Suprapubic skin (tissue), 3 donors: ENCODE results near the gene PRXL2A.

Experiments
- POLR2AphosphoS5 ChIP-seq, 3 donors: sonication (generic); formaldehyde crosslinking; IDR thresholded peaks; one replicate each; pipeline ENCODE4 v1.6.1; 2017; ENCODE audit warnings: antibody characterized with exemption in 3 of 3
- TF ChIP-seq, protein P1 (sequence below), 2 donors: fragments of 200-600 bp in 1 of 2; fragments of 450-650 bp in 1 of 2; sonication (generic) in 1 of 2; IDR thresholded peaks; one replicate each; pipeline ENCODE4 v1.5.1; 2016 to 2019; ENCODE audit warnings: antibody characterized with exemption in 2 of 2, mild to moderate bottlenecking in 1 of 2, moderate library complexity in 1 of 2

DNA sequence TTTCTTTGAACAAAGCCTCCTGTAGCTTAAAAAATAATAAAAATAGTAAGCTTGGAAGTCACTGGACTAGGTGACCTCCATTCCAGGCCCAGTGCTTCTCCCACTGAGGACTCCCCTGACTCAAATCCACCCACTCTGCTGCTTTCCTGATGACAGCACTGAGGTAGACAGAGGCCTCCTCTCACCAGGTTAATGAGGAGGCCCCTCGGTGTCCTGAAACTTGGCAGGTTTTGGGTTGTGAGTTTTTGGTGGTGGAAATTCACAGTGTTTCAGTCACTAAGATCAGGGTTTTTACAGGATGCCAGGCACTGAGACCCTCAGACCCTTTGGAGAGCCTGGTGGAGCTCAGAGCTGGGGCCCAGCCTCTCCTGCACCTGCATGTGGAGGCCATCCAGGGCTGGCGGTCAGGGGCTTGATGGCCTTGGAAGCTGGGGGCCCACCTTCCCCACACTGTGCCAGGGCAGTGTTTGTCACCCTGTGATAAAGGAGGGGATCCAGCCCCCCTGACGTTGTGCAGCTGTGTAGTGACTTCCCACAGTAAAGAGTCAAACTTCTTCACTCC lies 64.8 kb downstream of the PRXL2A start:
- TF ChIP-seq, protein P1, sequence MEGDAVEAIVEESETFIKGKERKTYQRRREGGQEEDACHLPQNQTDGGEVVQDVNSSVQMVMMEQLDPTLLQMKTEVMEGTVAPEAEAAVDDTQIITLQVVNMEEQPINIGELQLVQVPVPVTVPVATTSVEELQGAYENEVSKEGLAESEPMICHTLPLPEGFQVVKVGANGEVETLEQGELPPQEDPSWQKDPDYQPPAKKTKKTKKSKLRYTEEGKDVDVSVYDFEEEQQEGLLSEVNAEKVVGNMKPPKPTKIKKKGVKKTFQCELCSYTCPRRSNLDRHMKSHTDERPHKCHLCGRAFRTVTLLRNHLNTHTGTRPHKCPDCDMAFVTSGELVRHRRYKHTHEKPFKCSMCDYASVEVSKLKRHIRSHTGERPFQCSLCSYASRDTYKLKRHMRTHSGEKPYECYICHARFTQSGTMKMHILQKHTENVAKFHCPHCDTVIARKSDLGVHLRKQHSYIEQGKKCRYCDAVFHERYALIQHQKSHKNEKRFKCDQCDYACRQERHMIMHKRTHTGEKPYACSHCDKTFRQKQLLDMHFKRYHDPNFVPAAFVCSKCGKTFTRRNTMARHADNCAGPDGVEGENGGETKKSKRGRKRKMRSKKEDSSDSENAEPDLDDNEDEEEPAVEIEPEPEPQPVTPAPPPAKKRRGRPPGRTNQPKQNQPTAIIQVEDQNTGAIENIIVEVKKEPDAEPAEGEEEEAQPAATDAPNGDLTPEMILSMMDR (IDR thresholded peaks at IDR 0.05): no peak
- no peak for TF ChIP-seq POLR2AphosphoS5 (IDR thresholded peaks at IDR 0.05)
